ENCODE data around the gene AIFM3.

DNA sequence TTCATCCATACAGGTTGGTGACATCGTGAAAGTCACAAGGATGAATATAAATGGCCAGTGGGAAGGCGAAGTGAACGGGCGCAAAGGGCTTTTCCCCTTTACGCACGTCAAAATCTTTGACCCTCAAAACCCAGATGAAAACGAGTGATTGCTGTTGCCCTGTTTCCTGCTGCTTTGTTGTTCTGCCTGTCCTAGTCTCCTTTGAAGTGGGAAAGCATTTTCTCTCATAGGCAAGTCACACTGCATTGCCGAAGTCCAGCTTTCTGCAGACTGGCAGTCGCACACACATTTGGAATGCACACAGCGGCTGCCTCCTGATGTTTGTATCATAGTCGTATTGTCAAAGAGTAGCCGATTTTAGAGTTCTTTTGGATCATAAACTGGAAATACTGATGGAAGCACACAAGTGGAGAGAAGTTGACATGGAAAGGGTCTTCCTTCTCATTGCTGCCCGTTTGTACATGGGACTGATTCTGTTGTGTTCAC, 17.3 kb upstream of the AIFM3 start:
- TF ChIP-seq IRX3 (CRISPR knock-in tag; IDR thresholded peaks at IDR 0.05; ENCODE audit: borderline replicate concordance, low read depth) (no peak), ZNF570 (CRISPR knock-in tag; IDR thresholded peaks at IDR 0.05; ENCODE audit: borderline replicate concordance) (no peak), TCF7L2 (IDR thresholded peaks at IDR 0.05; ENCODE audit: low read depth, low read length) (no peak), EZH2 (conservative IDR thresholded peaks at IDR 0.05; ENCODE audit: low read depth, low read length) (no peak), SRSF1 (optimal IDR thresholded peaks at IDR 0.05; ENCODE audit: low read depth, low read length) (no peak), ZBTB3 (CRISPR knock-in tag; IDR thresholded peaks at IDR 0.05; ENCODE audit: borderline replicate concordance, low read depth) (no peak), CEBPB (IDR thresholded peaks at IDR 0.05; ENCODE audit: borderline replicate concordance, low read depth, low read length) (no peak)
- TF ChIP-seq, protein P1, sequence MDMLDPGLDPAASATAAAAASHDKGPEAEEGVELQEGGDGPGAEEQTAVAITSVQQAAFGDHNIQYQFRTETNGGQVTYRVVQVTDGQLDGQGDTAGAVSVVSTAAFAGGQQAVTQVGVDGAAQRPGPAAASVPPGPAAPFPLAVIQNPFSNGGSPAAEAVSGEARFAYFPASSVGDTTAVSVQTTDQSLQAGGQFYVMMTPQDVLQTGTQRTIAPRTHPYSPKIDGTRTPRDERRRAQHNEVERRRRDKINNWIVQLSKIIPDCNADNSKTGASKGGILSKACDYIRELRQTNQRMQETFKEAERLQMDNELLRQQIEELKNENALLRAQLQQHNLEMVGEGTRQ (IDR thresholded peaks at IDR 0.05; ENCODE audit: low read depth, low read length): no peak
- TF ChIP-seq, protein P1 (CRISPR knock-in tag; IDR thresholded peaks at IDR 0.05; ENCODE audit: borderline replicate concordance): no peak
- TF ChIP-seq, protein P2, sequence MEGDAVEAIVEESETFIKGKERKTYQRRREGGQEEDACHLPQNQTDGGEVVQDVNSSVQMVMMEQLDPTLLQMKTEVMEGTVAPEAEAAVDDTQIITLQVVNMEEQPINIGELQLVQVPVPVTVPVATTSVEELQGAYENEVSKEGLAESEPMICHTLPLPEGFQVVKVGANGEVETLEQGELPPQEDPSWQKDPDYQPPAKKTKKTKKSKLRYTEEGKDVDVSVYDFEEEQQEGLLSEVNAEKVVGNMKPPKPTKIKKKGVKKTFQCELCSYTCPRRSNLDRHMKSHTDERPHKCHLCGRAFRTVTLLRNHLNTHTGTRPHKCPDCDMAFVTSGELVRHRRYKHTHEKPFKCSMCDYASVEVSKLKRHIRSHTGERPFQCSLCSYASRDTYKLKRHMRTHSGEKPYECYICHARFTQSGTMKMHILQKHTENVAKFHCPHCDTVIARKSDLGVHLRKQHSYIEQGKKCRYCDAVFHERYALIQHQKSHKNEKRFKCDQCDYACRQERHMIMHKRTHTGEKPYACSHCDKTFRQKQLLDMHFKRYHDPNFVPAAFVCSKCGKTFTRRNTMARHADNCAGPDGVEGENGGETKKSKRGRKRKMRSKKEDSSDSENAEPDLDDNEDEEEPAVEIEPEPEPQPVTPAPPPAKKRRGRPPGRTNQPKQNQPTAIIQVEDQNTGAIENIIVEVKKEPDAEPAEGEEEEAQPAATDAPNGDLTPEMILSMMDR (CRISPR knock-in tag; IDR thresholded peaks at IDR 0.05): no peak
